HG03280 (cell line): ENCODE measurements around the gene HSPB8.
"Not testable (repeated sequence)": the region's sequence is repeated elsewhere in the genome, so short reads cannot be mapped to it uniquely, and the experiment has no call there.

ENCODE experiments used
- ATAC-seq: cut with Tn5 transposase; IDR thresholded peaks from one replicate; pipeline ENCODE4 v1.9.1; 2021; ENCODE audit warnings: mild to moderate bottlenecking, moderate library complexity; ENCODE audit not compliant: unreplicated experiment

The HSPB8 gene

DNA sequence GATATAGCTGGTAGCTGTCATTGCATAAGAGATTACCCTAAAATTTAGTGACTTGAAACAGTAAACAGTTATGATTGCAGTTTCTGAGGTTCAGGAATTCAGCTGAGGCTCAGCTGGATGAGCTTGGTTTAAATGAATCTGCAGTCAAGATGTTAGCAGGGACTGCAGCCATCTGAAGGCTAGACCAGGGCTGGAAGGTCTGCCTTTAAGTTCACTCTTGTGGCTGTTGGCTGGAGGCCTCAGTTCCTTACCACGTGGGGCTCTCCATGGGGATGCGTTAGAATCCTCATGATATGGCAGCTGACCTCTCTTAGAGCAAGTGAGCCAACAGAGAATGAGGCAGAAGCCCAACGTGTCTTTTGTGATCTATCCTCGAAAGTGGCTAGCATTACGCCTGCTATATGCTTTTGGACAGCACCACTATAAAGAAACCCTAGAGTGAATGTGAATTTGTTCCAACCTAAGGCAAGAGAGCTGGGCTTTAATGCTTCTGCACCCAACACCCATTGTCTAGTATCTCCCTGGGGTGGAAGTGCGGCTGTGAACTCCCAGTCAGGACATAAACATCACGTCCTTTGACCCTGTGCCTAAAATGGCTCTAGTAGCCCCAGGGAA, 26.0 kb downstream of the HSPB8 start:
- no peak for ATAC-seq

DNA sequence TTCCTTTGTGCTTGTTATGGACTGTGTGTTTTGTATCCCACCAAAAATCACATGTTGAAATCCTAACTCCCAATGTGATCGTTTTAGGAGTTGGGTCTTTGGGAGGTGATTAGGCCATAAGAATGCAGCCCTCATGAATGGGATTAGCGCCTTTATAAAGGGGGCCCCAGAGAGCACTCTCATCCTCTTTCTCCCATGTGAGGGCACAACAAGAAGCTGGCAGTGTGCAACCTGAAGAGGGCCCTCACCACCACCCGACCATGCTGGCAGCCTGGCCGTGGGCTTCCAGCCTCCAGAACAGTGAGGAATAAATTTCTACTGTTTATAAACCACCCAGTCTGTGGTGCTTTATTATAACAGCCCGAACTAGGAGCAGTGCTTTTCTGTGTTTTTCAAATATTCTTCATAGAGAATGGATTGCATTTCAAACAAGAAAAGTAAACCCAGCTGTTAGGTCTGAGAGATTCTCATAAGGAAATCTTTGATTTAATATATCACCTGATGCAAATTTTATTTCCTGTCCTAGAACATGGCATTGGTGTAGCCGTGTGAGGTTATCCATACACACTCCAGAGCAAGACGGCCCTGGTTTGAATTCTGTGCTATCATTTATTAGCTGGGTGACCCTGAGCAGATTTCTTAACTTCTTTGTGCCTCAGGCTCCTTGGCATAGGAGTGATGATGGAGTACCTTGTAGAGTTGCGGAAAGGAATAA, 27.8 kb downstream of the HSPB8 start:
- ATAC-seq, result no peak

DNA sequence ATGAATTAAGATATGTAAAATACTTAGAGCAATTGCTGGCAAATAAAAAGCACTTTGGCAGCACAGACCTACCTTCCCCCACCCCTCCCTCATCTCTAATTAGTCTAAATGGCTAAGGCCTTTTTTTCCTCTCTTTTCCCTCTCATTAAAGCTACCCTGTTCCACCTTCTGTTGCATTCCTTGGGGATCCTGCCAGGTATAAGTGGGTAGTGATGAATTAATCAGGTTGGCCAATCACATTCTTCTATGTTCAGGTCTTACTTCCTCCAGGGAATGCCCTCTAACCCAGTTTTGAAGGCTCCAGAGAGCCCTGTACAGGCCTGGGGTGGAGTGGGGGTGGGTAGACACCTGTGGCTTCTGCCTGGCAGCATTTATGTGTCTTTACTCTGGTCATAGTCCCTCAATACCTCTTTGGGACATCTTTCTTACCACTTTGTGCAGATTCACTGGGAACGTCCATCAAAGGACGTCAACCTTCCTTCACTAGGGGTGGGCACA, 28.4 kb downstream of the HSPB8 start:
- no peak for ATAC-seq

DNA sequence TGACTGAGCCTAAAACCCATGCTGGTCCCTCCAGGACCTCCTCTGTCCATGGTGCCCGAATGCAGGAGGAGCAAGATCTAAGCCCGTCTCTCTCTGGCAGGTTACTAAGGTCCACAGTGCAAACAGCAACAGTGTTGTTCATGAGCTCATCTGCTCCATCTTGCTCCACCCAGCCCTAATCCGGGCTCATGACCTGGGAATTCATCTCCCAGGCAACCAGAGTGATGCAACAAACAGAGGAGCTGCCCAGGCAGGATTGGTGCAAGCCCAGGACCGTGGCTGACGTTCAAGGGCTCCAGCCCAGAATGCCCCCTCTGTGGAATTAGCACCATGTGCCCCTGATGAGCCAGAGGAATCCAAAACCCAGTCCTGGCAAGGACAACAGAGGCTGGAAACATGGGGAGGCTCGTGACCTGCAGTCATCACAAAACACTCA, 29.9 kb downstream of the HSPB8 start:
- no peak for ATAC-seq

DNA sequence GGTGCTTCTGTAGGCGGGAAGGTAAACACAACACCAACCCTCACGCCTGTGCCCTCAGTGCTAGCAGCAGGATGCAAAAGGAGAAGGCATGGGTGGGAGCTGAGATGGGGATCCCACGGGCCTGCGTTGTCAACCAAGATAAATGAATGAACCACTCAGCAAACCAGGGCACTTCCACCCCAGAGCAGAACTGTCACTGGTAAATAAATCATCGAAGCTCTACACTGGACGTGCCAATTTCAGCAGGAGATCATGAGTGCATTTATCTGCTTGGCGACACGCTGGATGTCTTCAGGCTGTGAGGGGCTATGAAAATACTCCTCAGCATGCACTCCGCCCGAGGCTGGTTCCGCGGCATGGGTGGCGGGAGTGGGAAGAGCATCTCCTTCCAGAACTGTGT, 33.2 kb downstream of the HSPB8 start:
- ATAC-seq, result no peak

DNA sequence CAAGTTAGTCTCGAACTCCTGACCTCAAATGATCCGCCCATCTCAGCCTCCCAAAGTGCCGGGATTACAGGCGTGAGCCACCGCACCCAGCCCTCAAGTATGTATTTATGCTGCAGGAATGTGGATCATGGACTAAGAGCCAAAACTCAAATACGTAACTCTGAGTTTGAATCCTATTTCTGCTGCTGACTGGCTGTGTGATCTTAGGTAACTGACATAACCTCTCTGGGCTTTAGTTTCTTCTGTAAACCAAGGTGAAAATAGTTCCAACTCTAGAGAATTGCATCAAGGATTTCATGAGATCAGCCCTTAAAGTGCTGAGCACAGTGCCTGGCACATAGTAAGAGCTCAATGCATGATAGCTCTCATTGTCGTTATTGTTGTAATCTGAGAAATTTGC, 37.4 kb downstream of the HSPB8 start:
- ATAC-seq, result no peak

DNA sequence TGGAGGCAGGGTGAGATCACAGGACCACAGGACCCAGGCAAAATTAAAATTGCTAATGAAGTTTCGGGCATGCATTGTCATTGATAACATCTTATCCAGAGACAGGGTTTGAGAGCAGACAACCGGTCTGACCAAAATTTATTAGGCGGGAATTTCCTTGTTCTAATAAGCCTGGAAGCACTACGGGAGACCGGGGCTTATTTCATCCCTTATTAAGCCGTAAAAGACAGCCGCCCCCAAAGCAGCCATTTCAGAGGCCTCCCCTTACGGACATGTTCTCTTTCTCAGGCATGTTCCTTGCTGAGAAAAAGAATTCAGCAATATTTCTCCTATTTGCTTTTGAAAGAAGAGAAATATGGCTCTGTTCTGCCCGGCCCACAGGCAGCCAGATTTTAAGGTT, 40.1 kb downstream of the HSPB8 start:
- ATAC-seq, result not testable (repeated sequence)

DNA sequence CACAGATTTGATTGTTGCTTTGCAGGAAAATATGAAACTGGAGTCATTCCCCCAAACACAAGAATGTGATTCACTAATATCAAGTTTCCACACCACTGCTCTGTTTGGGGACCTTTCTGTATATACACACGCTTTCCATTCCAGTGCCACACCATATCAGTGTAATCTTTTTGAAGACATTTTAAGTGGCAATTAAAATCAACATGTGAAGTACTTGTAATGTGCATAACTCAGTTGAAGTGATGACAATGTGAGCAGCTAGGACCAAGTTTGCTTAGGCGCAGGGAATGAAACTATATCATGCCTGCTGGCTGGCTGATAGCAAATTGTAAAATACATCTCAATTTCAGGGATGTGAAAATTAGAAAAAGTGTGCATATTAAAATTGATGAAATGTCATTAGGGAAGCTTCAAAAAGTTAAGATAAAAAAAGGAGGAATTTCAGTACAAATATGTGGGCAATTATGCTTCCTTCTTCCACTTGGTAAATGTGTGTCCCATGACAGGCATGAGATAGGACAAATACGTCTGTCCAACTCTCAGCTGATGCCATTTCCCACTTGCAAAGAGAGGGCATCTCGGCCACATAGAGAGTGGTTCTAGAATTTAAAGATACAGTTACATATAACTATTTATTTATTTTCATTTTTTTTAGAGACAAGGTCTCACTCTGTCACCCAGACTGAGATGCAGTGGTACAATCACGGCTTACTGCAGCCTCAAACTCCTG, 43.7 kb downstream of the HSPB8 start:
- ATAC-seq, result no peak

DNA sequence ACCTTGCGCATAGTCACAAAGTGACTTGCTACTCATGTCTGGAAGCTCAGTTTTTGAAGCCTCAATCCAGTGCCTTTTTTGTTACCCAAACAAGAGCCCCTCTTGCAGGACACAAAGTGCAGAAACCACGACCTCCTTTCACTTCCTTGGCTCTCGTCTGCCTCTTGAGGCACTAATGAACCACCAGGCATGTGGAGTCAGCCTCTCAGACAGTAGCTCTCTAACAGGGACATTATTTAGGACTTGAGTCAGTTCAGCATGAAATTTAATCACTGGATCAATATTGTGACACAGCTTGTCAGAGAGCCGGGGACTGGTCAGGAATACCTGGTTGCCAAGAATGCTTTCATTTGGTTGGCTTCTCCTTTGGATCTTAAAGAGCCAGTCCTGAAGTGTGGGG, 46.7 kb downstream of the HSPB8 start:
- no peak for ATAC-seq

DNA sequence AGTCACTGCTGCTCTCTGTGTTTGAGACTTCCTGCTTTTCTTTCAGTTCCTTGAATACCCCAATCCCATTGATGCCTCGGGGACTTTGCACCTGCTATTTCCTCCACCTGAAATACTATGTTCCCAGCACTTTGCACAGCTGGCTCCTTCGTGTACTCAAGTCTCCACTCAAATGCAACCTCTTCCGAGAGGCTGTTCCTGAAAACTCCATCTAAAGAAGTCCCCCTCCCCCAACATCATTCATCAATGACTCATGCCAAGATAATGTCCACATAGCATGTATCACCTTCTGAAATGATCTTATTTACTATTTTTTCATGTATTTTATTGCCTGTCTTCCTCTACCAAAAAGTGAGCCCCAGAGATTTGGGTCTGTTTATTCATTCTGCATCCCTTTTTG, 48.6 kb downstream of the HSPB8 start:
- no peak for ATAC-seq

DNA sequence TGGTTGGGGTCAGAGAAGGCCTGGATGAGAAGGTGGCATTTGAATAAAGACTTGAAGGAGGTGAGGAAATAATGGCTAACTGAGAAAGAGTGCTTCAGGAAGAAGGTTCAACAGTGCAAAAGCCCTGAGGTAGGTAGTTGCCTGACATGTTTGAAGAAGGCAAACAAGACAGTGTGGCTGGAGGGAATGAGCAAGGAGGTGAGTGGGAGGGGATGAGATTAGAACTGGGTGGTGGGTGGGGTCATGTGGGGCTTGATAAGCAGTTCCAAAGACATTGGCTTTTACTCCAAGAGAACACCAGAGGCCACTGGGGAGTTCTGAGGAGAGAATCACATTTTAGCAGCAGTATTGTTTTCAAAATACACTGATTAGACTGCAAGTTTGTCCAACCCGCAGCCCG, 50.5 kb downstream of the HSPB8 start:
- no peak for ATAC-seq

DNA sequence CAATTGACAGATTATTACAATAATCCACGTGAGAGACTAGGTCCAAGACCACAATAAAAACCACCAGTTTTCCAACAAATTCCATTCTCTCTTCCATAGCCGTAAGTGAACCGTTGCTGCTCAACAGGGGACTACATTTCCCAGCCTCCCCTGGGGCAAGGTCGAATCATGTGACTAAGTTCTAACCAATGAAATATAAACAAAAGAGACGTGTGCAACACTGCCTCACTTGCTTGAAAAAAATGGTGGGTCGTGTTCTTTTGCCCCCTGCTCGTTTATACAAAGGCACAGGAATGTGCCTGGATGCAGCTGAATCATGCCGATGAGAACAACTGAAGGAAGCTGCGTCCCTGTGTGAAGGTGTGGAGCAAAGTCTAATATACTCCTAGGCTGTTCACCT, 51.1 kb downstream of the HSPB8 start:
- no peak for ATAC-seq

DNA sequence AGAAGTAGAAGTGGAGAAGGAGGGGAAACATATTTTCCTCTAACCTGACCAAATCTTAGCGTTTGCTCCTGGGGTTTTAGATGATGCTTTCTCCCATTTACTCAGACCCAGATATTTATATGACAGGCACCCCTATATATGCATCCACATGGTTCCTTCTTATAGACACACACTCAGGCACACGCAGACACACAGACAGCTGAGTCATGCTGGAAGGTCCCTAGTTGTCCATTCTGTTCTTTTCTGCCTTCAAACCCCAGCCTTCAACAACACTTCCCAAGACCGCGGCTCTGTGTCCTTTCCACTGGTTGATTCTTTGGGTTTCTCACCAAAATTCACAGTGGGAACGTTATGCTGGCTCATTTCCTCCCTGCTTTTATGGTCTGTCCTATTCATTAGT, 52.1 kb downstream of the HSPB8 start:
- no peak for ATAC-seq

DNA sequence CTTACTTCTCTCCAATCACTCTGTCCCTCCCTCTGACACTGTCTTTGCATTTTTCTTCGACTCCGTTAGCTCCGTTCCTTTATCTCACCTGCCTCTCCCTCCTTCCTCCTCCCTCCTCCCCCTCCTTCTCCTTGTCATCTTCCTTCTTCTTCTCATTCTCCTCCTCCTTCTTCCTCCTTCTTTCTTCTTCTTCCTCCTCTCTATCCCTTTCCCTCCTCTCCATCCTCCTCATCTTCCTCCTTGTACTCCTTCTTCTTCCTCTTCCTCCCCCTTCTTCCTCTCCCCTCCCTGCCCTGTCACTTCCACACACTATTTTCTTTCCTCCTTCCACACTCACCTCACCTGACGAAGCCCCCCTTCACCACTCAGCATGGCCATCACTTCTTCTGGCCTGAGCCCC, 53.0 kb downstream of the HSPB8 start:
- ATAC-seq, result no peak

DNA sequence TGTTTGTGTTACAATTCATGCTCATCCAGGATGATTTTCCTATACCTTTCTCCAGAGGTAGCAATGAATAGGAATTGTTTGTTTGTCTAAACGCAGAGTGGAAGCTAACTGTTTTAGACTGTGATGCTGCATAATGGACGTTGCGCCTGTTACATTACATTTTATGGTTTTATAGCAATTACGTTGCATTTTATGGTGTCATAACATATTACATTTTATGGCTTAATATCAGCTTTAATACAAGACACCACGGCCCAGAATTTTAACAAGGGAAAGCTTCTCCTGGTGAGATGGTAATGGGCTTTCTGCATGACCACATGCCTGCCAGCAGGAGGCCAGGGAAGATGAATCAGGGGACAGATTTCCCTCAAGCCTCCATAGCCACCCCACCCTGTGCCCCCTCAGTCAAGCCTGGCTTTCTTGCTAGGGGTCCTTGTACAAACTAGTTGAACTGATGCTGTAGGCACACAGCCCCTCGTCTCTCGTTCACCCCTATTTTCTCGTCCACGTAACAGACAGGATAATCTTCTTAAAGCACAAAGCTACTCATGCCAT, 56.5 kb downstream of the HSPB8 start:
- no peak for ATAC-seq

DNA sequence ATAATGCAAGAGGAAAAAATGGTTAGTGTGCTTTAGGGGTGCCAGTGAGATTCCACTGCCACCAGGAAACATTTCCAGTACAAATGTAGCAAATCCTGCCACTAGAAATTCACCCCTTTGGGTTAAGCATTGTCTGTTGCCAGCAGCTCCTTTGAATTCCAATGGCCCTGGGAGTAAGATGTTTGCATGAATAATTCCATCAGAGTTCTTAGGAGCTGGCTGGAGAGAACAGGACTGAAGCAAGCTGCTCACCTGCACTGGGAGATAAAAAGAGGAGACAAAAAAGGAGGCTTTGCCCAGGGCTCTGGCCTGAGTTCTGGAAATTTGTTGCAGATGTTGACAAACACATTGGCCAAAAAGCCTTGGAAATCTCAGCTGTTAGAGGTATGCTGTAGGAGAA, 57.6 kb downstream of the HSPB8 start:
- no peak for ATAC-seq

DNA sequence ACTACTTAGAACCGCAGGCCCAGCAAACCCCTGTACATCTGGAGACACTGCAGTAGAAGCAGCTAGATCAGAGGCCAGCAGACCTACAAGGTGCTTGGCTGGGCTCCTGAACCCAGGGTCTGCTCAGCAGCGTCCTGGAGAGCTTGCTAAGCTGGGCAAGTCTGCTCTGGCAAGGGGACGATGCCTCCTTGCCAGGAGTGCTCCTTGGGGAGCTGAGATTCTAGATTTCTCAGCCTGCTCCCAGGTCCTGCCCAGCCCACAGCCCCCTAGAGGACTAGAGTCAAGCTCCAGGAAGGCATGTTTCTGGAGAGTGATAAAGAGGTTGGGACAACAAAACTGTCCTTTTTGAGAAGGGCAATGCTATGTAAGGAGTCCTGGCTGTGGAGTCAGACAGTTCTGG, 60.3 kb downstream of the HSPB8 start:
- no peak for ATAC-seq

DNA sequence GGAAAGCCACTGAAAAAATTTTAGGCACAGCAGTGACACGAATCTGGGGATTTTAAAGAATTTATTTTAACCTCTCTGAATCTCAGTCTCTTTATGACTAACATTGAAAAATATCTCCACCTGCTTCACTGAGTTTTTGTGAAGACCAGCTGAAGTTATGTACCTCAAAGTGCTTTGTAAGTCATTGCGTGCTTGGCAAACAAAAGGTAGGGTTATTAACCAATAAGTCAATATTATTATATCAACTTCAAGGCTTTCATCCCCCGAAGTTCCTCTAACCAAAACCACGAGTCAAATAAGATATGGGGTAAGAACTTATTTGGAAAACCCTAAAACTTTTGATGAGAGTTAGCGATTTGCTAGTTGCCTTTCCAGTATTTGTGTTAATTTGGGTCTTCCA, 62.3 kb downstream of the HSPB8 start:
- ATAC-seq, result no peak

DNA sequence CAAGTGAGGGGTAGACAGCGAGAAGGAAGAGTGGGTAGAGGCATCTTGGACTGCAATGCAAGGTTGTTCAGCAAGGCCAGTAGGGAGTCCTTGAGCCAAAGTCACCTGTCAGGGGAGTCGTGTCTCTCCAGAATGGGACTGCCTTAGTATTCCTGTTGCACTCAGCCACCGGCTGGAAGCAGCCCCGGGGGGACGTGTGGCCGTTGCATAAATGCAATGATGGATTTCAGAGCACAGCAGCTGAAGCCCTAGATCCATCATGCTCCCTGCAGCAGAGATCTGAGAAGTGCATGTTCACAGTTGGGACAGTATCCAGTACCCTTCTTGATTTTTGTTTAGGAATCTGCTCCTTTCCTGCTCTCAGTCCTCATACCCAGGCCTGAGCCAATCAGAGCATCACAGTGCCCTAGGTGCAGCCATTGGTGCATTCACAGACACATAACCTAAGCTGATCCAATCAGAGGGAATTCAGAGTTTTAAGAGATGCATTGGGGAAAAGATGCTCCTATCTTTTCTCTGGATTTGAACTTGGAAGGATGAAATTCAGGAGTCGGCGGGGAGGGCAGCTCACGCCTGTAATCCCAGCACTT, 62.9 kb downstream of the HSPB8 start:
- no peak for ATAC-seq
